Ureter (tissue), 1 donor: ENCODE data around the gene AMN1. TPM values are rescaled to one million over a fixed set of nuclear protein-coding genes. Genes with fewer than 3 reads are reported as not detected.
A peak's percentile ranks its signal among the peaks of the same experiment; 100 is the strongest.
"Not testable (repeated sequence)": the region's sequence is repeated elsewhere in the genome, so short reads cannot be mapped to it uniquely, and the experiment has no call there.

Source experiments
- DNase-seq: peaks from one replicate; pipeline ENCODE4 v3.0.0-alpha.2; 2020; ENCODE audit warnings: low spot score
- total RNA-seq: library from RNA; stranded (reverse); gene quantifications from one replicate; pipeline ENCODE4 v1.2.4, GENCODE V29; 2023
- donor health status: DM: yes; HTN: yes; CAD: no.

Gene AMN1
- 16.6 TPM for total RNA-seq

GRCh38 chr12:31728917-31729640, at the start of gene AMN1:
Gene AMN1, minus strand, starts transcription at chr12:31729021. Its CDS starts 13 bp downstream, at chr12:31729008.
- peak; percentile 100 for DNase-seq

GRCh38 chr12:31773867-31774266, 45.0 kb upstream of the AMN1 start:
- no peak for DNase-seq

DNA sequence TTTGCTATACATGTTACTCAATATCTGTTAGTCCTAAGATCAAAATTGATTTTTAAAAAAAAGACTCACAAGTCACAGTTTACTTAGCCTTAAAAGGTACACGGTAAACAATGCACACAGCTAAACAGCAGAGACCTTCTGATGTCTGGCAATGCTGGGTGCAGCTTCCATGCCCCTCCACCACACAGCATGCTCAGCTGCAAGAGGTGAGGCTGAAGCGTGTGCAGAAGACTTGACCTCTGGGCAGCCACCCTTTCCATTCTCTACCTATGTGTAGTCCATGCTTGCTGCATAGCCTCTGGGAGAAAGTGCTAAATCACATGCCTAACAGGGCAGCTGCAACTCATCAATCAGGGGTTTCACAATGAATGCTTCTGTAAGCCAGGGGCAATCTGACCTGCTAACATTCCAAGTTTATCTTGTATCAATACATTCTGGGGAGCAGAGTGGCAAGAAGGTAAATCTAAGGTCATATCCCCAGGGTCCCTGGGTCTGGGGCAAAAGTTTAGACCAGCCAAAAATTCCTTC, 44.5 kb upstream of the AMN1 start:
- DNase-seq = no peak

DNA sequence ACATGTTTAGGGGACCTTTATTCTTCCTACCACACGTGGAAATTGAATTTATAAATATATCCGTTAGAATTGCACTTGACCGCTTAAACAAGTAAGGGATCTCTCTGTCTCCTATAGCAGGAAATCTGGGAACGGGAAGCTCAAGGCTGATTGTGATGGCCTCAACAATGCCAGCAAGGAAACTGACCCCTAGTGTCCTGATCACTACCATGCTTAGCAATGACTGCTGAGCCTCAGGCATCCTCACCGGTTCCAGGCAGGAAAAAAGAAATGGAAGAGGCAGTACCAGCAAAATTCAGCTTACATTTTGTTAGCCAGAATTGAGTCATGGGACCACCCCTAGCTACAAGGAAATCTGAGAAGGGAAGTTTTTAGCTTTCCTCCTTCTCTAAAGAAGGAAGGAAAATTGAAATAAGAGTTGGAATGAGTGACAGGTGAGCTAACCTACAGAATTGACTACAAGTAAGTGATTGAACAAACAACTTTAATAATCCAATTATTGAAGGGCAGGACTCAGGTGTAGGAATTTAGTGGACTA, 43.9 kb upstream of the AMN1 start:
- no peak for DNase-seq

- no peak for DNase-seq
Observed at GRCh38 chr12:31772186-31772585, 43.4 kb upstream of the AMN1 start.

DNA sequence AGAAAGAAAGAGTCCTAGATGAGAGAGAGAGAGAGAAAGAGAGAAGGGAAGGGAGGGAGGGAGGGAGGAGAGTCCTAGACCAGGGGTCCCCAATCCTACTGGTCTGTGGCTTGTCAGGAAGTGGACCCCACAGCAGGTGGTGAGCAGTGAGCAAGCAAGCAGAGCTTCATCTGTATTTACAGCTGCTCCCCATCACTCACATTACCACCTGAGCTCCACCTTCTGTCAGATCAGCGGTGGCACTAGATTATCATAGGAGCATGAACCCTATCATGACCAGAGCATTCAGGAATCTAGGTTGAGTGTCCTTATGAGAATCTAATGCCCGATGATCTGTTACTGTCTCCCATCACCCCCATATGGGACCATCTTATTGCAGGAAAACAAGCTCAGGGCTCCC, 39.2 kb upstream of the AMN1 start:
- no peak for DNase-seq

GRCh38 chr12:31765931-31766330, 37.1 kb upstream of the AMN1 start:
- DNase-seq = no peak

GRCh38 chr12:31759632-31760459, 31.0 kb upstream of the AMN1 start:
- DNase-seq = no peak

- DNase-seq = not testable (repeated sequence)
Observed at GRCh38 chr12:31758297-31758696, 29.5 kb upstream of the AMN1 start.

DNA sequence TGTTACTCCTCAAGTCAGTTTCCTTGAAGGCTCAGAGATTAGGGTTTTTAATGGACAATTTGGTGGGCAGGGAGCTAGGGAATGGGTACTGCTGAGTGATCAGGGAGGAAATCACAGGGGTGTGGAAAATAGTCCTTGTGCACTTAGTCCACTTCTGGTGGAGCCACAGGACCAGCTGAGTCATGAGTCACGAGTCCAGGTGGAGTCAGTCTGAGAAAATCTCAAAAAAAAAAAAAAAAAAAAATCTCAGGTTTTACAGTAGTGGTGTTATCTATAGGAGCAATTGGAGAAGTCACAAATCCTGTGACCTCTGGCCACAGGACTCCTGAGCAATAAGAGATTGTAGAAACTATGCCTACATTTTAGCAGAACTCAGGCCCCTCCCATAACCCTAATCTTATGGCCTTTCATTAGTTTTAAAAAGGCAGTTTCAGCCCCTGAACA, 28.2 kb upstream of the AMN1 start:
- no peak for DNase-seq

GRCh38 chr12:31752450-31752849, 23.6 kb upstream of the AMN1 start:
- no peak for DNase-seq

- no peak for DNase-seq
Observed at GRCh38 chr12:31751085-31751484, 22.3 kb upstream of the AMN1 start.

GRCh38 chr12:31750747-31751039, 21.9 kb upstream of the AMN1 start:
- DNase-seq = no peak

GRCh38 chr12:31749024-31749704, 20.3 kb upstream of the AMN1 start:
- DNase-seq = peak; percentile 80

- DNase-seq = no peak
Observed at GRCh38 chr12:31745242-31745641, 16.4 kb upstream of the AMN1 start.

GRCh38 chr12:31744363-31744762, 15.5 kb upstream of the AMN1 start:
- DNase-seq = not testable (repeated sequence)

DNA sequence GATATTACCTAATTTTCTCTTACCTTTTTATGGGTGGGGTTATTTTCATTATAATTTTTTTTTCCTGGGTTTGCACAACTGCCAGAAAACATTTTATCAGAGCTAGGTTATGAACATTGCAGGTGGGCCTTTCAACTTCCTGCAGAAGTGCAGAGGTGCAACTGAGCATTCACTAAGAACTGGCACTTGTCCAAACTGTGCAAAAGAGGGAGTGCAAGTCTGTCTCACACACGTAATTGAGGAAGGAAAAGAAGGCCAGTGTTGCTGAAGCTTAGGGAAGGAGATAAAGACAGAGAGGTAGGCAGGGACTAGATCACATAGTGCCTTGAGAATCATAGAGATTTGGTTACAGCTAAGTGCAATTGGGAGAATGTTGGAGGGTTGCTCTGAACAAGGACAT, 14.1 kb upstream of the AMN1 start:
- no peak for DNase-seq

DNA sequence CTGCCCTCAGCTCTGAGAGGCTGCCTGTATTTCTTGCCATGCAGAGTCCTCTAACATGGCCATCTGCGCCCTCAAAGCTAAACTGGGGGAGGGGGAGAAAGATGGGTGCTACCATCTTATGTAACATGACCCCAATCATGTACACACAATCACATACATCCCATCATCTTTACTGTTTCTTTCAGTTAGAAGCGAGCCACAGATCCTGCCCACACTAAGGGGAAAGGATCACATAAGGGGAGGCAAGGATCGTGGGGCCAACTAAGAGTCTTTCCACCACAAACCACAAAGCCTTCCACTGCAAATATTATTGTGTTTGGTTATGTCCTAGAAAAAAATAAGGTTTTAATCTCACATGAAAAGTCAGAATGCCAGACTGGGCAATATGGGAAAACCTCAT, 11.8 kb upstream of the AMN1 start:
- DNase-seq = no peak

GRCh38 chr12:31737763-31738162, 8.9 kb upstream of the AMN1 start:
- no peak for DNase-seq

- DNase-seq = no peak
Observed at GRCh38 chr12:31737345-31737744, 8.5 kb upstream of the AMN1 start.

- no peak for DNase-seq
Observed at GRCh38 chr12:31736472-31736871, 7.7 kb upstream of the AMN1 start.
